COR-L47 (cell line): ENCODE data around the gene CHCHD6.

Experiments used
- DNase-seq: peaks from one replicate; lab custom pipeline; 2025; lab: John Stamatoyannopoulos, UW

The CHCHD6 gene

GRCh38 chr3:126960604-126960995 lies 256.6 kb downstream of the CHCHD6 start:
- DNase-seq, result no peak

GRCh38 chr3:126961191-126961790 lies 257.3 kb downstream of the CHCHD6 start:
- no peak for DNase-seq

GRCh38 chr3:126961791-126962461 lies 257.9 kb downstream of the CHCHD6 start:
- DNase-seq, result no peak

GRCh38 chr3:126962756-126963155 lies 258.7 kb downstream of the CHCHD6 start:
- no peak for DNase-seq

- DNase-seq, result no peak
These were observed 259.5 kb downstream of the CHCHD6 start for GRCh38 chr3:126963261-126964190.

GRCh38 chr3:126964261-126964660 lies 260.2 kb downstream of the CHCHD6 start:
- DNase-seq, result no peak

GRCh38 chr3:126964950-126965349 lies 260.9 kb downstream of the CHCHD6 start:
- no peak for DNase-seq

GRCh38 chr3:126965526-126966080 lies 261.6 kb downstream of the CHCHD6 start:
- DNase-seq, result no peak

- DNase-seq, result no peak
These were observed 263.3 kb downstream of the CHCHD6 start for GRCh38 chr3:126967386-126967785.

GRCh38 chr3:126968391-126969390 lies 264.7 kb downstream of the CHCHD6 start:
- no peak for DNase-seq

GRCh38 chr3:126969586-126969985 lies 265.5 kb downstream of the CHCHD6 start:
- DNase-seq, result no peak

- no peak for DNase-seq
These were observed 266.1 kb downstream of the CHCHD6 start for GRCh38 chr3:126970101-126970500.

GRCh38 chr3:126970921-126971320 lies 266.9 kb downstream of the CHCHD6 start:
- no peak for DNase-seq

GRCh38 chr3:126971891-126972351 lies 267.9 kb downstream of the CHCHD6 start:
- no peak for DNase-seq

GRCh38 chr3:126972866-126973265 lies 268.8 kb downstream of the CHCHD6 start:
- DNase-seq, result no peak

- no peak for DNase-seq
These were observed 269.8 kb downstream of the CHCHD6 start for GRCh38 chr3:126973814-126974213.

GRCh38 chr3:126974756-126975155 lies 270.7 kb downstream of the CHCHD6 start:
- no peak for DNase-seq

- no peak for DNase-seq
These were observed 272.9 kb downstream of the CHCHD6 start for GRCh38 chr3:126976906-126977305.

GRCh38 chr3:126977821-126978220 lies 273.8 kb downstream of the CHCHD6 start:
- no peak for DNase-seq

GRCh38 chr3:126978291-126978690 lies 274.3 kb downstream of the CHCHD6 start:
- no peak for DNase-seq

GRCh38 chr3:126979046-126979628 lies 275.1 kb downstream of the CHCHD6 start:
- no peak for DNase-seq
